AG04449 (cell line): ENCODE data around the gene STK32B.

Experiments
- CTCF ChIA-PET: fragments of 350-600 bp; formaldehyde crosslinking; extraction: SDS; loops from one replicate; lab custom pipeline; 2021; ENCODE audit warnings: antibody characterized with exemption; lab: Yijun Ruan, JAX
- POLR2A ChIA-PET: fragments of 400-600, 350-600 bp; formaldehyde crosslinking; extraction: SDS; loops from one replicate; lab custom pipeline; 2020; ENCODE audit warnings: antibody characterized with exemption, inconsistent platforms; lab: Yijun Ruan, JAX
- DNase-seq: peaks from one replicate; pipeline ENCODE4 v3.0.0-alpha.2; 2010; ENCODE audit warnings: low read depth, low spot score
- H3K4me3 ChIP-seq: 2 replicates; pipeline ENCODE4 v1.5.1; 2011; ENCODE audit warnings: low read depth, mild to moderate bottlenecking, control low read depth, low read length
- CTCF ChIP-seq: IDR thresholded peaks from one replicate; pipeline ENCODE4 v1.5.1; 2011; ENCODE audit warnings: mild to moderate bottlenecking, moderate library complexity, low read length, control low read depth, inconsistent platforms; ENCODE audit not compliant: insufficient read depth; ENCODE audit errors: missing control alignments

The STK32B gene

GRCh38 chr4:5118091-5118786 lies 67.0 kb downstream of the STK32B start:
- H3K4me3 ChIP-seq = no peak overlapping the region
- ChIA-PET POLR2A (no interaction called here), CTCF (no interaction called here)
- no peak for TF ChIP-seq CTCF
- DNase-seq = no peak

DNA sequence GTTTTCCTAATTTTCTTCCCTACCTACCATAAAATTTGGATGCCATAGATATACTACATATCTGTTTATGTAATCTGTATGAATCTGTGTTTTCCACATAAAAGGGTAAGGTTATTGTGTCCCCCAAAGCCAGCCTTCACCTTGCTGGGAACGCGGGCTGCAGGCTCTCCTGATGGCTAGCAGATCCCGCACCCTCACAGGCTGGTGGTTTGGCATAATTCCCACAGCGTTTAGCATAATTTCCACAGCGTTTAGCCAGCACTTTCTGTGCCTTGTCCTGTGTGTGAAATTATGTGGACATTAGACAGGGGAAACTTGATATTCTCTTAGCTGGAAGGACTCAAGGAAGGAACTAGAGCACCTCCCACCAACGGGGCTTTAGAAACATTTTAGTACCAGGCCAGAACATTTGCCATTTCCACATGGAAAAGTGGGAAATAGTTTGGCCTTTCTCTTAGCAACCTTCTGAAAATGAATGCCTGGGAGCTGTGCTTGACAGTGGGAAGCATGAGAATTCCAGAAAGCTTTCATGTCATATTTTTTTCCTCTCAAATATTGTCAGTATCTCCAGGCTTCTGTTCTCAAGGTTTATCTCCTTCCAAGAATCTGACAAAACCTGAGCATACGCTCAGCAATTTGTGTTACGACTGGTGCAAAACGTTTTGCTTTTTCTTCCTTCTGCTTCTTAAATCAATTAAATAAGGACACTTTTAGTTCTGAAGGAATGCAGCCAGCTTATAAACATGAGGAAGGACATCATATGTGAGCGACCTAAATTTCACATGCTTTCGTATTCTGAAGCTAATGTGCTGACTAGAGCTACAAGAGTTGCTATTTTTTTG lies 67.9 kb downstream of the STK32B start:
- POLR2A ChIA-PET = no interaction called here
- no peak overlapping the region for H3K4me3 ChIP-seq
- no peak for DNase-seq
- TF ChIP-seq CTCF = no peak
- CTCF ChIA-PET = no interaction called here

GRCh38 chr4:5120067-5120466 lies 68.8 kb downstream of the STK32B start:
- DNase-seq = no peak
- no peak overlapping the region for H3K4me3 ChIP-seq
- POLR2A ChIA-PET = no interaction called here
- no peak for TF ChIP-seq CTCF
- CTCF ChIA-PET = no interaction called here

GRCh38 chr4:5120468-5120867 lies 69.2 kb downstream of the STK32B start:
- no peak for DNase-seq
- no peak overlapping the region for H3K4me3 ChIP-seq
- TF ChIP-seq CTCF = no peak
- CTCF ChIA-PET = no interaction called here
- POLR2A ChIA-PET = no interaction called here

- CTCF ChIA-PET = no interaction called here
- no peak overlapping the region for H3K4me3 ChIP-seq
- POLR2A ChIA-PET = no interaction called here
- no peak for TF ChIP-seq CTCF
- no peak for DNase-seq
These were observed 70.8 kb downstream of the STK32B start for GRCh38 chr4:5122114-5122513.

DNA sequence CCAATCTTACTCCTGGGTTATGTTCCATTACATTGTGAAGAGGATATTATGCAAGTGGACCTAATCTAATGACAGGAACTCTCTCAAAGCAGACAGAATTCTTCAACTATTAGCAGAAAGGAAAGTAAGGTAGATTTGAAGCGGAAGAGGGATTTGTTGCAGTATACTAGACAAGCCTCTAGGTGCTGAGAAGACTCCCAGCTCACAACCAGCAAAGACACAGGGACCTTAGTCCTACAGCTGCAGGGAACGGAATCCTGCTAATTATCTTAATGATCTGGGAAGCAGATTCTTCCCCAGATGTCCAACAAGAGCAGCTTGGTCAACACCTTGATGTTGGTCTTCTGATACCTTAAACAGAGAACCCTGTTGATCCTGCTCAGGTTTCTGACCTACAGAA lies 73.6 kb downstream of the STK32B start:
- no peak for TF ChIP-seq CTCF
- ChIA-PET POLR2A (no interaction called here), CTCF (interaction anchor here (0.8 to 1.0 kb wide), 2 partner anchors 10 to 74 kb away, joined by 3 to 5 read pairs; partner anchors contain the start of gene STK32B)
- H3K4me3 ChIP-seq = no peak overlapping the region
- no peak for DNase-seq
